HCT116 (cell line): ENCODE measurements around the gene ALKBH7. TPM values are rescaled to one million over a fixed set of nuclear protein-coding genes. Genes with fewer than 3 reads are reported as not detected.

Source experiments
- ATAC-seq: fragments of 200-7000 bp; cut with Tn5 transposase; 2 replicates; pipeline ENCODE4 v1.9.1; 2020; ENCODE audit warnings: mild to moderate bottlenecking, moderate library complexity
- BruUV-seq: library from RNA; stranded (reverse); fragments of 400-500 nt; replicated peaks from 2 replicates; lab custom pipeline; 2021; lab: Mats Ljungman, UMichigan
- CTCF ChIA-PET: fragments of 300-600 bp; sonication (Branson Sonifier 250); formaldehyde crosslinking; loops from one replicate; lab custom pipeline; 2021; ENCODE audit warnings: antibody characterized with exemption; lab: Charles Lee
- POLR2A ChIA-PET: fragments of 300-600, 350-600 bp; sonication (Branson Sonifier 250); formaldehyde crosslinking; loops from one replicate; lab custom pipeline; 2021; ENCODE audit warnings: antibody characterized with exemption; lab: Charles Lee
- RAD21 ChIA-PET, 2 experiments: fragments of 300-600 bp; sonication (Branson Sonifier 250); formaldehyde crosslinking; loops; one replicate each; lab custom pipeline; 2023; ENCODE audit warnings: low total read pairs in 2 of 2; ENCODE audit not compliant: uncharacterized antibody in 2 of 2, unreplicated experiment in 2 of 2, low non-redundant PET in 1 of 2; lab: Charles Lee
- DNase-seq: peaks from one replicate; pipeline ENCODE4 v3.0.0-alpha.2; 2010; ENCODE audit warnings: low read depth, low spot score
- H2AFZ ChIP-seq: fragments of 200-600 bp; shearing (Covaris generic), sonication (generic); 2 replicates; pipeline ENCODE4 v1.6.1; 2017; ENCODE audit warnings: low read depth, mixed run types, mixed read lengths, antibody characterized with exemption, low read length; ENCODE audit not compliant: poor library complexity, severe bottlenecking
- H3K27ac ChIP-seq: 2 replicates; pipeline ENCODE4 v1.5.1; 2012; ENCODE audit warnings: low read depth, low read length
- H3K27me3 ChIP-seq: fragments of 200-600 bp; sonication (generic); 2 replicates; pipeline ENCODE4 v1.6.1; 2016; ENCODE audit warnings: mixed run types, low read length, mixed read lengths; ENCODE audit not compliant: insufficient read depth
- H3K36me3 ChIP-seq, 2 experiments: fragments of 200-500 bp in 1 of 2; fragments of 200-600 bp in 1 of 2; sonication (Bioruptor generic) in 1 of 2; sonication (generic) in 1 of 2; 2 replicates each; pipeline versions ENCODE4 v1.5.1 to v1.6.1; 2014 to 2016; ENCODE audit warnings: low read length in 2 of 2, inconsistent platforms in 1 of 2, mixed read lengths in 1 of 2, mixed run types in 1 of 2; ENCODE audit not compliant: insufficient read depth in 2 of 2, control insufficient read depth in 1 of 2
- H3K4me1 ChIP-seq, 2 experiments: fragments of 200-600 bp in 1 of 2; sonication (generic) in 1 of 2; 2 replicates each; pipeline versions ENCODE4 v1.5.1 to v1.6.1; 2012 to 2017; ENCODE audit warnings: low read length in 2 of 2, inconsistent platforms in 1 of 2, mild to moderate bottlenecking in 1 of 2, mixed read lengths in 1 of 2, mixed run types in 1 of 2, moderate library complexity in 1 of 2; ENCODE audit not compliant: insufficient read depth in 2 of 2, control insufficient read depth in 1 of 2
- H3K4me2 ChIP-seq: fragments of 200-600 bp; sonication (generic); 2 replicates; pipeline ENCODE4 v1.6.1; 2017; ENCODE audit warnings: mixed run types, low read length, mixed read lengths
- H3K4me3 ChIP-seq, 2 experiments: fragments of 200-600 bp in 1 of 2; sonication (generic) in 1 of 2; replicated peaks in 1 of 2; 2 replicates each; pipeline ENCODE4 v1.5.1; 2011 to 2016; ENCODE audit warnings: low read length in 2 of 2, control low read depth in 1 of 2, low read depth in 1 of 2, mild to moderate bottlenecking in 1 of 2, mixed read lengths in 1 of 2, mixed run types in 1 of 2
- H3K79me2 ChIP-seq: fragments of 200-600 bp; sonication (generic); 2 replicates; pipeline ENCODE4 v1.6.1; 2017; ENCODE audit warnings: mild to moderate bottlenecking, mixed run types, low read length, moderate library complexity, mixed read lengths; ENCODE audit not compliant: insufficient read depth
- H3K9ac ChIP-seq: fragments of 200-600 bp; sonication (generic); 2 replicates; pipeline ENCODE4 v1.6.1; 2016; ENCODE audit warnings: low read length, mixed read lengths
- H3K9me2 ChIP-seq: fragments of 200-600 bp; sonication (generic), shearing (Covaris generic); 2 replicates; pipeline ENCODE4 v1.6.1; 2017; ENCODE audit warnings: mixed run types, mild to moderate bottlenecking, moderate library complexity; ENCODE audit not compliant: insufficient read depth
- H3K9me3 ChIP-seq, 2 experiments: fragments of 200-500 bp in 1 of 2; fragments of 200-600 bp in 1 of 2; sonication (Bioruptor generic) in 1 of 2; sonication (generic) in 1 of 2; 2 replicates each; pipeline ENCODE4 v1.6.1; 2014 to 2017; ENCODE audit warnings: low read length in 2 of 2, mixed read lengths in 2 of 2, inconsistent platforms in 1 of 2, low read depth in 1 of 2, mild to moderate bottlenecking in 1 of 2, mixed run types in 1 of 2, moderate library complexity in 1 of 2; ENCODE audit not compliant: control insufficient read depth in 1 of 2, insufficient read depth in 1 of 2
- H4K20me1 ChIP-seq: fragments of 200-600 bp; sonication (generic), shearing (Covaris generic); 2 replicates; pipeline ENCODE4 v1.6.1; 2017; ENCODE audit warnings: mixed run types, mild to moderate bottlenecking, moderate library complexity; ENCODE audit not compliant: insufficient read depth
- CBX3 ChIP-seq: IDR thresholded peaks from 2 replicates; pipeline ENCODE4 v1.6.1; 2012; ENCODE audit warnings: low read depth
- CEBPB ChIP-seq: IDR thresholded peaks from 2 replicates; pipeline ENCODE4 v1.6.1; 2012; ENCODE audit warnings: low read depth
- EGR1 ChIP-seq: IDR thresholded peaks from 2 replicates; pipeline ENCODE4 v1.6.1; 2012; ENCODE audit warnings: low read depth
- ELF1 ChIP-seq: IDR thresholded peaks from 2 replicates; pipeline ENCODE4 v1.6.1; 2012; ENCODE audit warnings: low read depth, borderline replicate concordance
- EZH2phosphoT487 ChIP-seq: fragments of 200-600 bp; IDR thresholded peaks from 2 replicates; pipeline ENCODE4 v1.6.1; 2018; ENCODE audit warnings: antibody characterized with exemption, borderline replicate concordance
- FOSL1 ChIP-seq: IDR thresholded peaks from 2 replicates; pipeline ENCODE4 v1.6.1; 2012; ENCODE audit warnings: low read depth
- POLR2A ChIP-seq: IDR thresholded peaks from 2 replicates; pipeline ENCODE4 v1.7.0; 2011; ENCODE audit warnings: borderline replicate concordance; ENCODE audit not compliant: insufficient read depth, insufficient read length; ENCODE audit errors: extremely low read depth
- SP1 ChIP-seq: IDR thresholded peaks from 2 replicates; pipeline ENCODE4 v1.6.1; 2012; ENCODE audit warnings: low read depth
- YY1 ChIP-seq: IDR thresholded peaks from 2 replicates; pipeline ENCODE4 v1.6.1; 2011; ENCODE audit warnings: low read length, low read depth, moderate library complexity, mild to moderate bottlenecking; ENCODE audit not compliant: insufficient replicate concordance; ENCODE audit errors: extremely low read depth
- ZFX ChIP-seq: fragments of 450-650 bp; IDR thresholded peaks from 2 replicates; pipeline ENCODE4 v1.6.1; 2017
- intact Hi-C: fragments of 100-400 bp; cut with micrococcal nuclease; formaldehyde crosslinking; loops from 2 replicates; pipeline ENCODE4 v1.10.0; 2022
- total RNA-seq: library from RNA; stranded (reverse); gene quantifications from one replicate; pipeline ENCODE4 v1.2.1, GENCODE V29; 2021; ENCODE audit not compliant: unreplicated experiment
- TF ChIP-seq, protein P1 (sequence below), 3 experiments: fragments of 200-600 bp in 1 of 3; sonication (generic) in 1 of 3; IDR thresholded peaks in 2 of 3; conservative IDR thresholded peaks in 1 of 3; 2 replicates each; pipeline ENCODE4 v1.5.1; 2012 to 2017; ENCODE audit warnings: low read depth in 2 of 3, low read length in 2 of 3, antibody characterized with exemption in 1 of 3, borderline replicate concordance in 1 of 3, control low read depth in 1 of 3, mild to moderate bottlenecking in 1 of 3, mixed read lengths in 1 of 3, mixed run types in 1 of 3, moderate library complexity in 1 of 3; ENCODE audit not compliant: insufficient read depth in 1 of 3
- TF ChIP-seq, protein P2 (sequence below): IDR thresholded peaks from 2 replicates; pipeline ENCODE4 v1.6.1; 2012; ENCODE audit warnings: low read depth
- TF ChIP-seq, protein P3 (sequence below): IDR thresholded peaks from 2 replicates; pipeline ENCODE4 v1.6.1; 2011; ENCODE audit warnings: mild to moderate bottlenecking, low read length, moderate library complexity; ENCODE audit not compliant: insufficient replicate concordance; ENCODE audit errors: extremely low read depth

The ALKBH7 gene
- total RNA-seq, 1 experiment from 2014 or later = 57.1 TPM

DNA sequence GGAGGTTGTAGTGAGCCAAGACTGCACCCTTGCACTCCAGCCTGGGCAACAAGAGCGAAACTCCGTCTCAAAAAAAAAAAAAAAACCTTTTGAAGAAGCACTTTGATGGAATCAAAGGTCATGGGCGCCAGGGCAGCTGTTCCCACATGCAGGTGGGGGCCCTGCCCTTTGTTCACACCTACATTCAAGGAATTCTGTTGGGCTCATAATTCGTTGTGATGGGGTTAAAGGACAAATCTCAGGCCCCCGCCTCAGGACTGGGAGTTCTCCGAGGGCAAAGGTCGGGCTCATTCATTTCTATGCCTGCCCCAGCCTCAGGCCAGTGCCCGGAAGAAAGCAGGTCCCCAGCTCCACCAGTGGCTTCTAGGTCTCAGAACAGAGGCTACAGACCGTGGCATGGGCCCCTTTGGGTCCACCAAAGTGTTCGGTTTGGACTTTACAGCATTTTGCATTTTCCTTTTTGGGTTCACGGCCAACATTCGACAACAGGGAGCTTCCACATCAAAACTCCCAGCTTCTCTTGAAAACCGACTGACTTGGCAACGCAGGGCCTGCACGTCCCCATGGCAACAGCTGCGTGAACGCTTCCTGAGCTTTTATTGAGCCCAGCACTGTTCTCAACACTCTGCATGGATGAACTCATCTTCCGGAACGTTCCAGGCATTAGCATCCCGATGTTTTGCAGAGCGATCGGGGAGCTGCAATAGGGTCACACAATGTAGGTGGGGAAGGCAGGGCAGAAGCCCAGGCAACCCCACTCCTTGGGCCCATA lies 30.4 kb downstream of the ALKBH7 start:
- RAD21 ChIA-PET = no interaction called here
- DNase-seq = no peak
- Histone ChIP-seq H3K27me3 (no peaks in the 10 kb centered on the region), H3K9ac (no peak overlapping the region), H2AFZ (no peak overlapping the region), H3K4me1 (no peaks in the 10 kb centered on the region), H4K20me1 (no peaks in the 10 kb centered on the region), H3K9me2 (no peaks in the 10 kb centered on the region), H3K4me2 (no peak overlapping the region), H3K4me3 (no peak overlapping the region)
- CTCF ChIA-PET = no interaction called here
- intact Hi-C loops = no loop called here
- TF ChIP-seq, protein P1, sequence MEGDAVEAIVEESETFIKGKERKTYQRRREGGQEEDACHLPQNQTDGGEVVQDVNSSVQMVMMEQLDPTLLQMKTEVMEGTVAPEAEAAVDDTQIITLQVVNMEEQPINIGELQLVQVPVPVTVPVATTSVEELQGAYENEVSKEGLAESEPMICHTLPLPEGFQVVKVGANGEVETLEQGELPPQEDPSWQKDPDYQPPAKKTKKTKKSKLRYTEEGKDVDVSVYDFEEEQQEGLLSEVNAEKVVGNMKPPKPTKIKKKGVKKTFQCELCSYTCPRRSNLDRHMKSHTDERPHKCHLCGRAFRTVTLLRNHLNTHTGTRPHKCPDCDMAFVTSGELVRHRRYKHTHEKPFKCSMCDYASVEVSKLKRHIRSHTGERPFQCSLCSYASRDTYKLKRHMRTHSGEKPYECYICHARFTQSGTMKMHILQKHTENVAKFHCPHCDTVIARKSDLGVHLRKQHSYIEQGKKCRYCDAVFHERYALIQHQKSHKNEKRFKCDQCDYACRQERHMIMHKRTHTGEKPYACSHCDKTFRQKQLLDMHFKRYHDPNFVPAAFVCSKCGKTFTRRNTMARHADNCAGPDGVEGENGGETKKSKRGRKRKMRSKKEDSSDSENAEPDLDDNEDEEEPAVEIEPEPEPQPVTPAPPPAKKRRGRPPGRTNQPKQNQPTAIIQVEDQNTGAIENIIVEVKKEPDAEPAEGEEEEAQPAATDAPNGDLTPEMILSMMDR (IDR thresholded peaks at IDR 0.05 in 2 of 3, conservative IDR thresholded peaks at IDR 0.05 in 1 of 3; ENCODE audit: borderline replicate concordance in 1 of 3, insufficient read depth in 1 of 3, low read depth in 2 of 3, low read length in 2 of 3) = no peak
- TF ChIP-seq CEBPB = no peak
- no peak for TF ChIP-seq CBX3
- no peak for TF ChIP-seq ZFX
- TF ChIP-seq SP1 = no peak
- no peak for TF ChIP-seq ELF1
- no peak for TF ChIP-seq EGR1
- TF ChIP-seq YY1 = no peak
- TF ChIP-seq, protein P2, sequence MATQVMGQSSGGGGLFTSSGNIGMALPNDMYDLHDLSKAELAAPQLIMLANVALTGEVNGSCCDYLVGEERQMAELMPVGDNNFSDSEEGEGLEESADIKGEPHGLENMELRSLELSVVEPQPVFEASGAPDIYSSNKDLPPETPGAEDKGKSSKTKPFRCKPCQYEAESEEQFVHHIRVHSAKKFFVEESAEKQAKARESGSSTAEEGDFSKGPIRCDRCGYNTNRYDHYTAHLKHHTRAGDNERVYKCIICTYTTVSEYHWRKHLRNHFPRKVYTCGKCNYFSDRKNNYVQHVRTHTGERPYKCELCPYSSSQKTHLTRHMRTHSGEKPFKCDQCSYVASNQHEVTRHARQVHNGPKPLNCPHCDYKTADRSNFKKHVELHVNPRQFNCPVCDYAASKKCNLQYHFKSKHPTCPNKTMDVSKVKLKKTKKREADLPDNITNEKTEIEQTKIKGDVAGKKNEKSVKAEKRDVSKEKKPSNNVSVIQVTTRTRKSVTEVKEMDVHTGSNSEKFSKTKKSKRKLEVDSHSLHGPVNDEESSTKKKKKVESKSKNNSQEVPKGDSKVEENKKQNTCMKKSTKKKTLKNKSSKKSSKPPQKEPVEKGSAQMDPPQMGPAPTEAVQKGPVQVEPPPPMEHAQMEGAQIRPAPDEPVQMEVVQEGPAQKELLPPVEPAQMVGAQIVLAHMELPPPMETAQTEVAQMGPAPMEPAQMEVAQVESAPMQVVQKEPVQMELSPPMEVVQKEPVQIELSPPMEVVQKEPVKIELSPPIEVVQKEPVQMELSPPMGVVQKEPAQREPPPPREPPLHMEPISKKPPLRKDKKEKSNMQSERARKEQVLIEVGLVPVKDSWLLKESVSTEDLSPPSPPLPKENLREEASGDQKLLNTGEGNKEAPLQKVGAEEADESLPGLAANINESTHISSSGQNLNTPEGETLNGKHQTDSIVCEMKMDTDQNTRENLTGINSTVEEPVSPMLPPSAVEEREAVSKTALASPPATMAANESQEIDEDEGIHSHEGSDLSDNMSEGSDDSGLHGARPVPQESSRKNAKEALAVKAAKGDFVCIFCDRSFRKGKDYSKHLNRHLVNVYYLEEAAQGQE = no peak
- no peak for TF ChIP-seq EZH2phosphoT487
- no peak for TF ChIP-seq FOSL1
- no peak for TF ChIP-seq POLR2A
- TF ChIP-seq, protein P3, sequence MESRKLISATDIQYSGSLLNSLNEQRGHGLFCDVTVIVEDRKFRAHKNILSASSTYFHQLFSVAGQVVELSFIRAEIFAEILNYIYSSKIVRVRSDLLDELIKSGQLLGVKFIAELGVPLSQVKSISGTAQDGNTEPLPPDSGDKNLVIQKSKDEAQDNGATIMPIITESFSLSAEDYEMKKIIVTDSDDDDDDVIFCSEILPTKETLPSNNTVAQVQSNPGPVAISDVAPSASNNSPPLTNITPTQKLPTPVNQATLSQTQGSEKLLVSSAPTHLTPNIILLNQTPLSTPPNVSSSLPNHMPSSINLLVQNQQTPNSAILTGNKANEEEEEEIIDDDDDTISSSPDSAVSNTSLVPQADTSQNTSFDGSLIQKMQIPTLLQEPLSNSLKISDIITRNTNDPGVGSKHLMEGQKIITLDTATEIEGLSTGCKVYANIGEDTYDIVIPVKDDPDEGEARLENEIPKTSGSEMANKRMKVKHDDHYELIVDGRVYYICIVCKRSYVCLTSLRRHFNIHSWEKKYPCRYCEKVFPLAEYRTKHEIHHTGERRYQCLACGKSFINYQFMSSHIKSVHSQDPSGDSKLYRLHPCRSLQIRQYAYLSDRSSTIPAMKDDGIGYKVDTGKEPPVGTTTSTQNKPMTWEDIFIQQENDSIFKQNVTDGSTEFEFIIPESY = no peak
- TF ChIP-seq, all 23 proteins: peak for 0
- H3K9me3 ChIP-seq = no peaks in the 10 kb centered on the region
- POLR2A ChIA-PET = no interaction called here
- no peak for ATAC-seq
- no peaks in the 10 kb centered on the region for H3K36me3 ChIP-seq
- H3K79me2 ChIP-seq = no peaks in the 10 kb centered on the region
- H3K27ac ChIP-seq = no peak overlapping the region
- no TSS peak for BruUV-seq
